ENCODE results near the gene SHLD2.
"Not testable (repeated sequence)": the region's sequence is repeated elsewhere in the genome, so short reads cannot be mapped to it uniquely, and the experiment has no call there.

The SHLD2 gene

GRCh38 chr10:87151516-87151915, 56.5 kb downstream of the SHLD2 start:
- not testable (repeated sequence) for H3K4me2 ChIP-seq, H3K4me1 ChIP-seq, H3K36me3 ChIP-seq

GRCh38 chr10:87156841-87157240, 61.8 kb downstream of the SHLD2 start:
- not testable (repeated sequence) for H3K27me3 ChIP-seq, H3K9me3 ChIP-seq, H4K20me1 ChIP-seq, H3K27ac ChIP-seq, H3K4me3 ChIP-seq, H3K4me2 ChIP-seq, H3K36me3 ChIP-seq, H3K9ac ChIP-seq, H3K4me1 ChIP-seq

More at GRCh38 chr10:87151516-87151915, 56.5 kb downstream of the SHLD2 start:
- not testable (repeated sequence) for H3K9ac ChIP-seq, H3K27me3 ChIP-seq, H3K4me3 ChIP-seq, H3K27ac ChIP-seq, H3K9me3 ChIP-seq, H4K20me1 ChIP-seq

GRCh38 chr10:87157821-87158220, 62.8 kb downstream of the SHLD2 start:
- H3K27me3 ChIP-seq, H3K27ac ChIP-seq, H4K20me1 ChIP-seq, H3K4me1 ChIP-seq, H3K36me3 ChIP-seq, H3K9me3 ChIP-seq, H3K4me2 ChIP-seq, H3K4me3 ChIP-seq, H3K9ac ChIP-seq: not testable (repeated sequence)

GRCh38 chr10:87162703-87163293, 67.8 kb downstream of the SHLD2 start:
- not testable (repeated sequence) for H3K4me1 ChIP-seq, H3K9ac ChIP-seq, H3K27me3 ChIP-seq, H3K27ac ChIP-seq, H3K9me3 ChIP-seq, H3K4me3 ChIP-seq, H4K20me1 ChIP-seq, H3K36me3 ChIP-seq, H3K4me2 ChIP-seq

- not testable (repeated sequence) for H3K4me3 ChIP-seq, H3K4me1 ChIP-seq, H3K4me2 ChIP-seq, H3K36me3 ChIP-seq, H3K27ac ChIP-seq, H3K9me3 ChIP-seq, H4K20me1 ChIP-seq, H3K27me3 ChIP-seq, H3K9ac ChIP-seq
Observed at GRCh38 chr10:87163414-87163813, 68.4 kb downstream of the SHLD2 start.

GRCh38 chr10:87169857-87170256, 74.9 kb downstream of the SHLD2 start:
- H3K4me1 ChIP-seq, H4K20me1 ChIP-seq, H3K9me3 ChIP-seq, H3K9ac ChIP-seq, H3K4me2 ChIP-seq, H3K27me3 ChIP-seq, H3K36me3 ChIP-seq, H3K4me3 ChIP-seq, H3K27ac ChIP-seq: not testable (repeated sequence)

GRCh38 chr10:87170705-87171104, 75.7 kb downstream of the SHLD2 start:
- H3K36me3 ChIP-seq, H3K9me3 ChIP-seq, H3K4me1 ChIP-seq, H3K9ac ChIP-seq, H3K4me3 ChIP-seq, H3K4me2 ChIP-seq, H3K27me3 ChIP-seq, H4K20me1 ChIP-seq, H3K27ac ChIP-seq: not testable (repeated sequence)

- H3K4me1 ChIP-seq, H3K27ac ChIP-seq, H3K27me3 ChIP-seq, H3K9me3 ChIP-seq, H3K36me3 ChIP-seq, H3K4me3 ChIP-seq, H4K20me1 ChIP-seq, H3K4me2 ChIP-seq, H3K9ac ChIP-seq: not testable (repeated sequence)
Observed at GRCh38 chr10:87171670-87172069, 76.7 kb downstream of the SHLD2 start.

GRCh38 chr10:87172178-87172577, 77.2 kb downstream of the SHLD2 start:
- not testable (repeated sequence) for H3K36me3 ChIP-seq, H3K4me2 ChIP-seq

GRCh38 chr10:87177587-87177986, 82.6 kb downstream of the SHLD2 start:
- H3K27ac ChIP-seq, H3K4me2 ChIP-seq, H3K9ac ChIP-seq, H3K4me3 ChIP-seq, H3K27me3 ChIP-seq, H3K9me3 ChIP-seq, H4K20me1 ChIP-seq, H3K4me1 ChIP-seq: not testable (repeated sequence)
- H3K36me3 ChIP-seq = peaks cover 13% of the 10 kb centered on the region; the same call in 1 of the 2 replicates

More at GRCh38 chr10:87172178-87172577, 77.2 kb downstream of the SHLD2 start:
- not testable (repeated sequence) for H3K4me1 ChIP-seq, H4K20me1 ChIP-seq, H3K4me3 ChIP-seq, H3K27ac ChIP-seq, H3K9me3 ChIP-seq, H3K27me3 ChIP-seq, H3K9ac ChIP-seq

GRCh38 chr10:87184421-87184820, 89.4 kb downstream of the SHLD2 start:
- Histone ChIP-seq H3K9me3 (peaks cover 27% of the 10 kb centered on the region), H3K36me3 (peaks cover 36% of the 10 kb centered on the region)
- not testable (repeated sequence) for H3K4me1 ChIP-seq, H3K27ac ChIP-seq, H3K4me2 ChIP-seq, H3K27me3 ChIP-seq, H3K4me3 ChIP-seq, H3K9ac ChIP-seq, H4K20me1 ChIP-seq

GRCh38 chr10:87186016-87186415, 91.0 kb downstream of the SHLD2 start:
- H3K4me1 ChIP-seq, H4K20me1 ChIP-seq, H3K9ac ChIP-seq, H3K27ac ChIP-seq, H3K4me3 ChIP-seq, H3K4me2 ChIP-seq, H3K27me3 ChIP-seq: not testable (repeated sequence)
- Histone ChIP-seq H3K36me3 (peaks cover 40% of the 10 kb centered on the region), H3K9me3 (peaks cover 27% of the 10 kb centered on the region)

GRCh38 chr10:87187573-87187972, 92.6 kb downstream of the SHLD2 start:
- H3K4me3 ChIP-seq, H3K4me2 ChIP-seq, H3K4me1 ChIP-seq, H3K27me3 ChIP-seq, H4K20me1 ChIP-seq, H3K27ac ChIP-seq, H3K9ac ChIP-seq: not testable (repeated sequence)
- peaks cover 21% of the 10 kb centered on the region for H3K9me3 ChIP-seq
- peaks cover 42% of the 10 kb centered on the region for H3K36me3 ChIP-seq

GRCh38 chr10:87191841-87192240, 96.8 kb downstream of the SHLD2 start:
- Histone ChIP-seq H3K36me3 (peaks cover 36% of the 10 kb centered on the region), H3K9me3 (peaks cover 12% of the 10 kb centered on the region)
- H3K27ac ChIP-seq, H3K4me2 ChIP-seq, H3K27me3 ChIP-seq, H3K4me1 ChIP-seq, H3K9ac ChIP-seq, H4K20me1 ChIP-seq, H3K4me3 ChIP-seq: not testable (repeated sequence)

- Histone ChIP-seq H3K4me1 (peaks cover 14% of the 10 kb centered on the region), H3K4me2 (peak overlapping the region; percentile 25)
- not testable (repeated sequence) for H3K27me3 ChIP-seq, H3K9me3 ChIP-seq, H4K20me1 ChIP-seq, H3K36me3 ChIP-seq, H3K27ac ChIP-seq, H3K9ac ChIP-seq, H3K4me3 ChIP-seq
Observed at GRCh38 chr10:87200924-87201323, 105.9 kb downstream of the SHLD2 start.

All from BLaER1 (cell line).